ENCODE measurements around the gene CUL2. TPM values are rescaled to one million over a fixed set of nuclear protein-coding genes. Genes with fewer than 3 reads are reported as not detected.

Gene CUL2
- total and polyA plus RNA-seq, 2 experiments from 2014 or later: 25.8 to 34.4 TPM

DNA sequence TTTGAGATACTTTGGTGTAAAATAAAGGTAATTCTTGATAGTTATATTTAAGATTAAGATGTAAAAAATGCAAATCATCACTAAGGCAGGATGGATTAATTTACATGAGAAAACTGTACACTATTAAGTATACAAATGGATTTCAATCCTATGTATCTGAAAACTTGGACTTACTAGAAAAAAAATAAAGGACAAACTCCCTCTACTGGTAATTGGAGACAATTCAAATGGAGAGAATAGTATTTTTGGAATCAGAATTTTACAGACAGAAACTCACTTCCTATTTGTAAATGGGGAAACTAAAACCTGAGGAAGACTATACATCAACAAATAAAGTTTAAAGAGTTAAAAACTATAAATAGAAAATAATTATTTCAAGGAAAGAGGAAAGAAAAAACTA, 62.6 kb downstream of the CUL2 start:
- Histone ChIP-seq H3K4me1 (ENCODE audit: insufficient read depth) (no peaks in the 10 kb centered on the region), H3K9me3 (ENCODE audit: low read depth) (no peaks in the 10 kb centered on the region), H3K79me2 (no peaks in the 10 kb centered on the region), H3K4me3 (no peak overlapping the region), H3K36me3 (replicated peaks; ENCODE audit: insufficient read depth, low read depth) (no peaks in the 10 kb centered on the region), H3K27ac (no peak overlapping the region), H4K20me1 (ENCODE audit: insufficient read depth, poor library complexity, severe bottlenecking) (no peaks in the 10 kb centered on the region), H3K4me2 (no peak overlapping the region), H2AFZ (no peak overlapping the region), H3K9me2 (replicated peaks; ENCODE audit: insufficient read depth) (no peaks in the 10 kb centered on the region), H3K27me3 (no peaks in the 10 kb centered on the region)
- TF ChIP-seq EZH2 (IDR thresholded peaks at IDR 0.05; ENCODE audit: borderline replicate concordance) (no peak), EZH2phosphoT487 (IDR thresholded peaks at IDR 0.05; ENCODE audit: low read depth, severe bottlenecking, unreplicated experiment) (no peak)
- TF ChIP-seq, protein P1, sequence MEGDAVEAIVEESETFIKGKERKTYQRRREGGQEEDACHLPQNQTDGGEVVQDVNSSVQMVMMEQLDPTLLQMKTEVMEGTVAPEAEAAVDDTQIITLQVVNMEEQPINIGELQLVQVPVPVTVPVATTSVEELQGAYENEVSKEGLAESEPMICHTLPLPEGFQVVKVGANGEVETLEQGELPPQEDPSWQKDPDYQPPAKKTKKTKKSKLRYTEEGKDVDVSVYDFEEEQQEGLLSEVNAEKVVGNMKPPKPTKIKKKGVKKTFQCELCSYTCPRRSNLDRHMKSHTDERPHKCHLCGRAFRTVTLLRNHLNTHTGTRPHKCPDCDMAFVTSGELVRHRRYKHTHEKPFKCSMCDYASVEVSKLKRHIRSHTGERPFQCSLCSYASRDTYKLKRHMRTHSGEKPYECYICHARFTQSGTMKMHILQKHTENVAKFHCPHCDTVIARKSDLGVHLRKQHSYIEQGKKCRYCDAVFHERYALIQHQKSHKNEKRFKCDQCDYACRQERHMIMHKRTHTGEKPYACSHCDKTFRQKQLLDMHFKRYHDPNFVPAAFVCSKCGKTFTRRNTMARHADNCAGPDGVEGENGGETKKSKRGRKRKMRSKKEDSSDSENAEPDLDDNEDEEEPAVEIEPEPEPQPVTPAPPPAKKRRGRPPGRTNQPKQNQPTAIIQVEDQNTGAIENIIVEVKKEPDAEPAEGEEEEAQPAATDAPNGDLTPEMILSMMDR (IDR thresholded peaks at IDR 0.05; ENCODE audit: poor library complexity): peak; percentile 63
- no peak for DNase-seq (ENCODE audit: low spot score)

DNA sequence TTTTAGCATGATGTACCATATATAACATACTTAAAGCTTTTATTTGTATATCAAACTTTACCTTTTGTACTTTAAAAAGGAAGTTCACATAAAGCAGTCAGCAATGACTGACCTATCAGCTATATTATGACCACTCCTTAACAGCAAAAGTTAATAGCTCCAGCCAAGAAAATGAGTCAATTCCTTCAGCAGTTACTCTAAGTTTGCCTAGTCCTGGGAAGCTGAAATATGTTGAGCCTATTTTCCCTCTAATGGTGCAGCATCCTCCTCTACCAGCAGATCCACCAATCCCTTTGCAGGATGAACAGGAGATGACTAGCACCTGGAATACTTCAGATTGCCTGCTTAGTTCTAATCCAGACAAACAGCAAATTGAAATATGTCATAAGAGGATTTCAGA, 64.2 kb downstream of the CUL2 start:
- no peak overlapping the region for H2AFZ ChIP-seq
- no peak for TF ChIP-seq EZH2 (IDR thresholded peaks at IDR 0.05; ENCODE audit: borderline replicate concordance)
- H3K4me2 ChIP-seq: no peak overlapping the region
- no peaks in the 10 kb centered on the region for H3K9me3 ChIP-seq (ENCODE audit: low read depth)
- no peaks in the 10 kb centered on the region for H4K20me1 ChIP-seq (ENCODE audit: insufficient read depth, poor library complexity, severe bottlenecking)
- no peaks in the 10 kb centered on the region for H3K27me3 ChIP-seq
- no peaks in the 10 kb centered on the region for H3K36me3 ChIP-seq (replicated peaks; ENCODE audit: insufficient read depth, low read depth)
- H3K27ac ChIP-seq: no peak overlapping the region
- no peak overlapping the region for H3K4me3 ChIP-seq
- no peaks in the 10 kb centered on the region for H3K9me2 ChIP-seq (replicated peaks; ENCODE audit: insufficient read depth)
- H3K79me2 ChIP-seq: no peaks in the 10 kb centered on the region
- no peaks in the 10 kb centered on the region for H3K4me1 ChIP-seq (ENCODE audit: insufficient read depth)
- DNase-seq (ENCODE audit: low spot score): no peak

DNA sequence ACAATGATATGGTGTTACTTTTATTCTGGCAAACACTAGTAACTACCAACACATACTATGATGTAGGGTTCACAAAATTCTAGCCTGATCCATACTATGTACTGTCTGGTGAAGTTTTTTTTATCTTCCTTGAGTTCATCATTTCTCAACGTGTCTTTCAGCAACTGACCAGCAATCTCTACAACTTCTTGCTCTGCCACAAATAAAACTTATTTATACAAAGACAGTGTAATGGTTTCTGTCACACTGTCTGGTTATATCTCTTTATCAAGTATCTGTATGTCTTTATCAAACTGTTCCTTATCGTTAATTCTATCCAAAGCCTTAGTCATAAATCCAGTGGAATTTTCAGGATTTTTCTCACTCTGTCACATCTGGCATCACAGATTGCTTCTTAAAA, 69.7 kb downstream of the CUL2 start:
- TF ChIP-seq, protein P1 (IDR thresholded peaks at IDR 0.05; ENCODE audit: poor library complexity): no peak
- TF ChIP-seq EZH2 (IDR thresholded peaks at IDR 0.05; ENCODE audit: borderline replicate concordance): no peak
- no peak for TF ChIP-seq EZH2phosphoT487 (IDR thresholded peaks at IDR 0.05; ENCODE audit: low read depth, severe bottlenecking, unreplicated experiment)
- no peaks in the 10 kb centered on the region for H4K20me1 ChIP-seq (ENCODE audit: insufficient read depth, poor library complexity, severe bottlenecking)
- DNase-seq (ENCODE audit: low spot score): no peak
- no peak overlapping the region for H3K4me2 ChIP-seq
- no peak overlapping the region for H3K27ac ChIP-seq
- WGBS (ENCODE audit: low lambda C conversion rate, missing lambda C conversion rate): 52% methylated on average over 2 of the region's 2 CpGs
- no peak overlapping the region for H3K4me3 ChIP-seq
- H3K27me3 ChIP-seq: no peaks in the 10 kb centered on the region
- no peaks in the 10 kb centered on the region for H3K4me1 ChIP-seq (ENCODE audit: insufficient read depth)
- no peaks in the 10 kb centered on the region for H3K9me2 ChIP-seq (replicated peaks; ENCODE audit: insufficient read depth)
- H3K36me3 ChIP-seq (replicated peaks; ENCODE audit: insufficient read depth, low read depth): no peaks in the 10 kb centered on the region
- H3K9me3 ChIP-seq (ENCODE audit: low read depth): no peaks in the 10 kb centered on the region
- H3K79me2 ChIP-seq: no peaks in the 10 kb centered on the region
- H2AFZ ChIP-seq: no peak overlapping the region

DNA sequence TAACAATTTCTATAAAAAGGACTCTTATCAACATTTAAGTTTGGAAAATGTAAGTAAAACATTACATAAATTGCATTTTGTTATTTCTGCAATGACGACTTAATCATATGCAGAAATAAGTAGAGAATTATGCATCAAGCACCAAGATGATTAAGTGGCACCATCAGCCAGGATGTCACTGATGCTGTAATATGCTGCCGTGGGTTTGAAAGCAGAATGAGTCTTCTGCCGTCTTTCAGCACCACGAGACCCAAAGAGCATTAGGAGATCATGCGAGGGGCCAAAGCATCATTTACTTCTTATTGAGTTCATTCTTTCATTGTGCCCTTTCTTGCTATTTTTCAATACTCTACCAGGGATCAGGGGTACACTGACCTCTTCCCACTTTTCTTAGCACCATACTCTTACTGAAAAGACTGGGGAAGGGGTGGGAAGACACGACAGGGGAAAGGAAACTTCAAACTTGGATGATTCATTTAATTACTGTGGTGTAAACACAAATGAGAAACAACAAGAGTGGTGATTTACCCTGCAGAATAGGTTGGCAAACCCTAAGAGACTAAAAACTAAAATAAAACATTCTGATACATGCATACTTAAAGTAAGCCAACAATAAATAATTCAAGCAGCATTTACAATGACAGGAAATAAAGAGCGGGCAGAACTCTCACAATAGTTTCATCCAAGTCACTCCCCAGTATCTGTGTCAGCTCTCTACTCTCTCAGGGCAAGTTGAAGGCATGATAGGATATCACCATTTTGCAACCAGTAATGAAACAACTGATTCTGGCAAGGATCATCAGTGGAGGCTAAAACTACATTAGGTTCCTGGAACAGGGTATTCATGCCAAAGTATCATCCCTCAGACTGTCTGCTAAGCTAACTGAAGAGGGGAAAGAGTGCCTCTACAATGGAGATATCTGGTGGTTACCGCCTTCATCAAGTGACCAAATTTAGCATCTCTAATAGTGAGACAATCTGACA, 70.8 kb downstream of the CUL2 start:
- Histone ChIP-seq H4K20me1 (ENCODE audit: insufficient read depth, poor library complexity, severe bottlenecking) (no peaks in the 10 kb centered on the region), H3K4me3 (no peak overlapping the region), H3K9me2 (replicated peaks; ENCODE audit: insufficient read depth) (no peaks in the 10 kb centered on the region), H3K27ac (no peak overlapping the region), H3K9me3 (ENCODE audit: low read depth) (no peaks in the 10 kb centered on the region), H3K79me2 (no peaks in the 10 kb centered on the region), H2AFZ (no peak overlapping the region), H3K4me2 (no peak overlapping the region), H3K36me3 (replicated peaks; ENCODE audit: insufficient read depth, low read depth) (no peaks in the 10 kb centered on the region), H3K4me1 (ENCODE audit: insufficient read depth) (no peaks in the 10 kb centered on the region), H3K27me3 (no peaks in the 10 kb centered on the region)
- TF ChIP-seq, protein P1 (IDR thresholded peaks at IDR 0.05; ENCODE audit: poor library complexity): no peak
- TF ChIP-seq EZH2phosphoT487 (IDR thresholded peaks at IDR 0.05; ENCODE audit: low read depth, severe bottlenecking, unreplicated experiment) (no peak), EZH2 (IDR thresholded peaks at IDR 0.05; ENCODE audit: borderline replicate concordance) (no peak)
- no peak for DNase-seq (ENCODE audit: low spot score)
- WGBS (ENCODE audit: low lambda C conversion rate, missing lambda C conversion rate): 85% methylated on average over 8 of the region's 8 CpGs

All from hepatocyte (in vitro differentiated cells).